HG02981 (cell line): ENCODE results near the gene LATS2.
"Not testable (repeated sequence)": the region's sequence is repeated elsewhere in the genome, so short reads cannot be mapped to it uniquely, and the experiment has no call there.

Experiments
- ATAC-seq: cut with Tn5 transposase; IDR thresholded peaks from one replicate; pipeline ENCODE4 v1.9.1; 2021; ENCODE audit warnings: mild to moderate bottlenecking, moderate library complexity; ENCODE audit not compliant: unreplicated experiment

The LATS2 gene

GRCh38 chr13:20968745-20969144 is 92.6 kb downstream of the LATS2 start:
- no peak for ATAC-seq

- ATAC-seq = no peak
These were observed 94.0 kb downstream of the LATS2 start for GRCh38 chr13:20967340-20967739.

GRCh38 chr13:20964904-20965303 is 96.5 kb downstream of the LATS2 start:
- ATAC-seq = no peak

- not testable (repeated sequence) for ATAC-seq
These were observed 99.7 kb downstream of the LATS2 start for GRCh38 chr13:20961663-20962062.

- ATAC-seq = no peak
These were observed 100.6 kb downstream of the LATS2 start for GRCh38 chr13:20960663-20961309.

- not testable (repeated sequence) for ATAC-seq
These were observed 104.3 kb downstream of the LATS2 start for GRCh38 chr13:20957049-20957620.

- no peak for ATAC-seq
These were observed 105.9 kb downstream of the LATS2 start for GRCh38 chr13:20955496-20955895.

GRCh38 chr13:20953245-20953931 is 108.0 kb downstream of the LATS2 start:
- no peak for ATAC-seq

GRCh38 chr13:20952838-20953237 is 108.5 kb downstream of the LATS2 start:
- no peak for ATAC-seq

- not testable (repeated sequence) for ATAC-seq
These were observed 113.4 kb downstream of the LATS2 start for GRCh38 chr13:20948001-20948400.

GRCh38 chr13:20945952-20946383 is 115.4 kb downstream of the LATS2 start:
- ATAC-seq = no peak

- no peak for ATAC-seq
These were observed 118.3 kb downstream of the LATS2 start for GRCh38 chr13:20942938-20943559.

GRCh38 chr13:20940511-20940910 is 120.9 kb downstream of the LATS2 start:
- ATAC-seq = not testable (repeated sequence)

GRCh38 chr13:20940083-20940482 is 121.3 kb downstream of the LATS2 start:
- no peak for ATAC-seq

- ATAC-seq = no peak
These were observed 121.7 kb downstream of the LATS2 start for GRCh38 chr13:20939662-20940061.

GRCh38 chr13:20938302-20938701 is 123.1 kb downstream of the LATS2 start:
- ATAC-seq = no peak

GRCh38 chr13:20927596-20928257 is 133.7 kb downstream of the LATS2 start:
- no peak for ATAC-seq

GRCh38 chr13:20925395-20925790 is 136.0 kb downstream of the LATS2 start:
- not testable (repeated sequence) for ATAC-seq

GRCh38 chr13:20924758-20925394 is 136.5 kb downstream of the LATS2 start:
- ATAC-seq = no peak

GRCh38 chr13:20923272-20923671 is 138.1 kb downstream of the LATS2 start:
- no peak for ATAC-seq
